GM12891 (cell line): ENCODE data around the gene RAET1E.

ENCODE experiments used
- POLR2A ChIP-seq: IDR thresholded peaks from 2 replicates; pipeline ENCODE4 v1.6.1; 2011; ENCODE audit warnings: low read depth, low read length, control low read depth
- POLR2AphosphoS5 ChIP-seq: IDR thresholded peaks from 2 replicates; pipeline ENCODE4 v1.6.1; 2011; ENCODE audit warnings: low read depth, low read length, control low read depth
- POU2F2 ChIP-seq: IDR thresholded peaks from 2 replicates; pipeline ENCODE4 v1.6.1; 2011; ENCODE audit warnings: low read depth, mild to moderate bottlenecking, control low read depth, low read length, moderate library complexity

DNA sequence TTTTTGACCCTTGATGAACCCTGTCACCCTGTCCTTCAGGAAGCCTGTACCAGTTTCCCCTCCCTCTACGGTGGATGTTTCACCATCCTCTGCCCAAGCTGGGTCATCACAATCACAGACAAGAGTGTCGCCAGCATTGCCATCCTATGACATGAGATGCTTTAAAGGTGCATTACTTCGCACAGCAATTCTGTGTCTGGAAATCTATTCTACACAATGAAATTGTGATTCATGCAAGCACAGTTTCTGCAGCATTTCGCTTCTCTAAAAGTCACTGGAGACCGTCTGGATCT, 41.4 kb upstream of the RAET1E start:
- TF ChIP-seq POLR2AphosphoS5: no peak
- no peak for TF ChIP-seq POU2F2
- no peak for TF ChIP-seq POLR2A
